Measurements from ENCODE around the gene PRDM7. TPM values are rescaled to one million over a fixed set of nuclear protein-coding genes. Genes with fewer than 3 reads are reported as not detected.

The PRDM7 gene
- total RNA-seq, 2 experiments from 2014 or later, result not detected

DNA sequence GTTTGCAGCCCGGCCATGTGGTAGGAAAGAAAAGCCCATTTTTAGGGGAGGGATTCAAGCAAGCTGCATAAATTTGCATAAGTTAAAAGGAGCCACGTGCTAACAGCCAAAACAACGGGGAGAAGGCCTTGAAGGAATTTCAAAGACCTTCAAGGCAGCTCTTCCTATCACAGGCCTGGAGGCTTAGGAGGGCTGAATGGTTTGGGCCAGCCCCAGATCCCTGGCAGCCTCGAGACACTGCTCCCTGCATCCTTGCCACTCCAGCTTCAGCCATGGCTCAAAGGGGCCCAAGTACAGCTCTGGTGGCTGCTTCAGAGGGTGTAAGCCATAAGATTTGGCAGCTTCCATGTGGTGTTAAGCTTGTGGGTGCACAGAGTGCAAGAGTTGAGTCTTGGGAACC is 22.6 kb downstream of the PRDM7 start:
- Mint-ChIP-seq H3K4me1 (no peaks in the 10 kb centered on the region), H3K27ac (no peak overlapping the region), H3K9me3 (peaks cover 21% of the 10 kb centered on the region), H3K27me3 (peaks cover 16% of the 10 kb centered on the region), H3K4me3 (no peak overlapping the region), H3K36me3 (ENCODE audit: low read depth) (no peaks in the 10 kb centered on the region)
- POLR2A ChIA-PET, result no interaction called here
- CTCF ChIA-PET, result no interaction called here
- no peak for DNase-seq

DNA sequence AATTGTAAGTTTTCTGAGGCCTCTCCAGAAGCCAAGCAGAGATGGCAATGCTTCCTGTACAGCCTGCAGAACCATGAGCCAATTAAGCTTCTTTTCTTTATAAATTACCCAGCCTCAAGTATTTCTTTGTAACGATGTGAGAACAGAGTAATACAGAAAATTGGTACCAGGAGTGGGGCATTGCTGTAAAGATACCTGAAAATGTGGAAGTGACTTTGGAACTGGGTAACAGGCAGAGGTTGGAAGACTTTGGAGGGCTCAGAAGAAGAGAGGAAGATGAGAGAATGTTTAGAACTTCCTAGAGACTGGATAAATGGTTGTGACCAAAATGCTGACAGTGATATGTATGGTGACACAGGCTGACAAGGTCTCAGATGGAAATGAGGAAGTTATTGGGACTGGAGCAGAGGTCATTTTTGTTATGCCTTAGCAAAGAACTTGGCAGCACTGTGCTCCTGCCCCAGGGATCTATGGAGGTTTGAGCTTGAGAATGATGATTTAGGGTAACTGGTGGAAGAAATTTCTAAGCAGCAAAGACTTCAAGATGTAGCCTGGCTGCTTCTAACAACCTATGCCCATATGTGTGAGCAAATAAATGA is 23.1 kb downstream of the PRDM7 start:
- no peaks in the 10 kb centered on the region for H3K4me1 Mint-ChIP-seq
- H3K27me3 Mint-ChIP-seq, result peaks cover 13% of the 10 kb centered on the region
- no peak for DNase-seq
- no peaks in the 10 kb centered on the region for H3K36me3 Mint-ChIP-seq (ENCODE audit: low read depth)
- H3K9me3 Mint-ChIP-seq, result peaks cover 21% of the 10 kb centered on the region
- POLR2A ChIA-PET, result no interaction called here
- H3K4me3 Mint-ChIP-seq, result no peak overlapping the region
- CTCF ChIA-PET, result no interaction called here
- no peak overlapping the region for H3K27ac Mint-ChIP-seq

GRCh38 chr16:90050969-90051368 is 26.2 kb downstream of the PRDM7 start:
- Mint-ChIP-seq H3K4me3 (no peak overlapping the region), H3K4me1 (peaks cover 3% of the 10 kb centered on the region), H3K27me3 (no peaks in the 10 kb centered on the region), H3K9me3 (peaks cover 21% of the 10 kb centered on the region), H3K27ac (no peak overlapping the region), H3K36me3 (ENCODE audit: low read depth) (no peaks in the 10 kb centered on the region)
- POLR2A ChIA-PET, result no interaction called here
- CTCF ChIA-PET, result interaction anchor here (0.9 kb wide), 1 partner anchor 31 kb away, joined by 3 read pairs; no protein-coding TSS in a partner anchor
- no peak for DNase-seq

DNA sequence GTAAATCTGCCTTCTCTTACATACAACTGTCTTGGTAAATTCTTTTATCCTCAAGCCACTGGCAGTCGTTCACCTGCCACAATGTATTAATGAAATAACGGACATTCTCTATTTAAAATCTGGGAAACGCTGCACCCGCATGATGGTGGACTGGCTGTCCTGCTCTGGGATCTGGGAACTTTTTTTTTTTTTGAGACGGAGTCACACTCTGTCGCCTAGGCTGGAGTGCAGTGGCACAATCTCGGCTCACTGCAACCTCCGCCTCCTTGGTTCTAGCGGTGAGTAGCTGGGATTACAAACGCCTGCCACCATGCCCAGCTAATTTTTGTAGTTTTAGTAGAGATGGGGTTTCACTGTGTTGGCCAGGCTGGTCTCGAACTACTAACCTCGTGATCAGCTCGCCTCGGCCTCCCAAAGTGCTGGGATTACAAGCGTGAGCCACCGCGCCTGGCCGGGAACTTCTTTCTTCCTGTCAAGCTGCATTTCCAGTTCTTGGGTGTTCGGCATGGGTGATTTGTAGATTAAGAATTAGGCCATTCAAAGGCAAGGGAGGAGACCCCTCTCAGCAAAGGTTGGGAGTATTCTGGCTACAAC is 28.3 kb downstream of the PRDM7 start:
- Mint-ChIP-seq H3K27ac (no peak overlapping the region), H3K4me1 (peaks cover 3% of the 10 kb centered on the region), H3K27me3 (no peaks in the 10 kb centered on the region), H3K4me3 (no peak overlapping the region), H3K9me3 (peaks cover 8% of the 10 kb centered on the region), H3K36me3 (ENCODE audit: low read depth) (no peaks in the 10 kb centered on the region)
- POLR2A ChIA-PET, result no interaction called here
- CTCF ChIA-PET, result no interaction called here
- no peak for DNase-seq

DNA sequence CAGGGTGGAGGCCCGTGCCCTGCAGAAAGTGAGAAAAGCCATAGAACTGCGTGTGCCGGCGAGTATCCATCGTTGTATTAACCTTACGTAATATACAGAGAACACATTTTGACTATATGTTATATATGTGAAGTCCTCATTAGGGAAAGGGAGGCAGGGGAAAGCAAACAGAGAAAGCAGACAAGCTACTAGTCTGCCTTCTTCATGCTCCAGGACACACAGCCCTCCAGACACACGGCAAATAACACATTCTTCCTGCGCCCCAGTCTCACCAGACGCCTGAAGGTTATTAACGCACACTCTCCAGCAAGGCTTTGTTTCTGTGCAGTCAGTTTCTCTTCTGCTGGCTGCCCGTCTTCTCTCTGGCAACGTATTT is 28.8 kb downstream of the PRDM7 start:
- CTCF ChIA-PET, result no interaction called here
- Mint-ChIP-seq H3K27me3 (no peaks in the 10 kb centered on the region), H3K27ac (no peak overlapping the region), H3K36me3 (ENCODE audit: low read depth) (no peaks in the 10 kb centered on the region), H3K9me3 (peaks cover 5% of the 10 kb centered on the region), H3K4me3 (no peak overlapping the region), H3K4me1 (peaks cover 3% of the 10 kb centered on the region)
- POLR2A ChIA-PET, result no interaction called here
- DNase-seq, result no peak

GRCh38 chr16:90047714-90048346 is 29.3 kb downstream of the PRDM7 start:
- ChIA-PET POLR2A (no interaction called here), CTCF (no interaction called here)
- Mint-ChIP-seq H3K9me3 (no peaks in the 10 kb centered on the region), H3K4me1 (peaks cover 3% of the 10 kb centered on the region), H3K27me3 (no peaks in the 10 kb centered on the region), H3K36me3 (ENCODE audit: low read depth) (no peaks in the 10 kb centered on the region), H3K27ac (no peak overlapping the region), H3K4me3 (no peak overlapping the region)
- DNase-seq, result no peak

GRCh38 chr16:90046971-90047713 is 30.0 kb downstream of the PRDM7 start:
- Mint-ChIP-seq H3K36me3 (ENCODE audit: low read depth) (no peaks in the 10 kb centered on the region), H3K9me3 (no peaks in the 10 kb centered on the region), H3K27ac (no peak overlapping the region), H3K27me3 (no peaks in the 10 kb centered on the region), H3K4me3 (no peak overlapping the region), H3K4me1 (peaks cover 3% of the 10 kb centered on the region)
- DNase-seq, result no peak
- POLR2A ChIA-PET, result no interaction called here
- CTCF ChIA-PET, result no interaction called here

DNA sequence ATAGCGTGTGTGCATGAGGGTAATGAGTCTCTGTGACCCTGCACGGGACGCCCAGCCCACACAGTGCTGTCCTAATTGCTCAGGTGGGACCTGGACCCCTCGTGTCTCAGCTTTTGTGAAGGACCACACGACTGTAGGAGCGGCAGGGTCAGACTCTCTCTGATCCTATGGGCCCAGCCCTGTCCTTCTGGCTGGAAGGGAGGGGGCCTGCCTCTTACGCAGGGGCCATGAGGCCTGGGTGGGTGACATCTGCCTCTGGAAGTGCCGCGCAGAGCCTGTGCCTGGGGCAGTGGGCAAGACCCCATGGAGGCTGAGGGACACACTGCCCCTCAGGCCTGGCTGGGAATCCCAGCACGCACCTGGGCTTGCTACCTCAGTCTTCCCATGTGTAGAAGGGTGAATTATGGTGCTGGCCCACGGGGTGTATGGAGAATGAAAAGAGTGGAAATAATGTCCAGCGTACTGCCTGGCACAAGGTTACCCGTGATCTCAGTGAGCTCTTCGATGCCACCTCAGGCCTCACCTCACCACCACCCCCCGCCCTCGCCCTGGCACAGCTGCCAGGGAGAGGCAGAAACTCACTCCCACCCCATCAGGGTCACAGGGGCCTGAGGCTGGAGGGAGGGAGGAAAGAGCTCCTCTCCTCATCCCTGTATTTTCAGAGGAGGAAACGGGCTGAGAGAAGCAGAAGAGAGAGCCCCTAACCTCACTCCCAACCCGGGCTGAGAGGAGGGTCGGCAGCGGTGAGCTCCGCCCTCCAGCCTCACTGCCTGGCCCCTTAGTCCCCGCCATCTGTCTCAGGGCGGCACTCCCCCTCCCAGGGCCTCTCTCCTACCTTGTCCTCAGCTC is 30.8 kb downstream of the PRDM7 start:
- Mint-ChIP-seq H3K27me3 (no peaks in the 10 kb centered on the region), H3K36me3 (ENCODE audit: low read depth) (no peaks in the 10 kb centered on the region), H3K27ac (no peak overlapping the region), H3K4me1 (peaks cover 3% of the 10 kb centered on the region), H3K4me3 (no peak overlapping the region), H3K9me3 (no peaks in the 10 kb centered on the region)
- no peak for DNase-seq
- CTCF ChIA-PET, result no interaction called here
- POLR2A ChIA-PET, result no interaction called here

- Mint-ChIP-seq H3K4me1 (peaks cover 3% of the 10 kb centered on the region), H3K27me3 (no peaks in the 10 kb centered on the region), H3K27ac (no peak overlapping the region), H3K36me3 (ENCODE audit: low read depth) (no peaks in the 10 kb centered on the region), H3K4me3 (no peak overlapping the region), H3K9me3 (no peaks in the 10 kb centered on the region)
- ChIA-PET CTCF (no interaction called here), POLR2A (interaction anchor here (1.0 kb wide), 1 partner anchor 38 kb away, joined by 4 read pairs; no protein-coding TSS in a partner anchor)
- DNase-seq, result no peak
Observed at GRCh38 chr16:90044111-90044551, 33.0 kb downstream of the PRDM7 start.

DNA sequence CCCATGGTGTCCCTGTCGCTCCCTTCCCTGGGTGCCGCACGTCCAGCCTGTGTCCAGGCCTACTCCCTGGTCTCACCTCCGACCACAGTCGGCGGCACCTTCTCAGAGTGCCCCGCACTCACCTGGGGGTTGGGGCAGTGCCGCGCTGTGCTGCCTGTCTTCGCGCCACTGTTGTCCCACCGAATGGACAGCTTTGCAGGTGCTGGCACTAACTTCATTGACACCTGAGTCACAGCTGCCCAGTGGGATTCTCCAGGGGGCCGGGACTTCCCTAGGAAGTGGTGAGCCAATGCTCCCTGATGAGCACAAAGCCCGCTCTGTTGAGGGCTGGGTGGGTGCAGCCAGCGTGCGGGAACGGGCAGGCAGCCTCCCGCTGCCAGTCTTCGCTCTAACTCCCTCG is 33.6 kb downstream of the PRDM7 start:
- no peaks in the 10 kb centered on the region for H3K36me3 Mint-ChIP-seq (ENCODE audit: low read depth)
- peaks cover 3% of the 10 kb centered on the region for H3K4me1 Mint-ChIP-seq
- no peaks in the 10 kb centered on the region for H3K9me3 Mint-ChIP-seq
- no peak overlapping the region for H3K27ac Mint-ChIP-seq
- no peaks in the 10 kb centered on the region for H3K27me3 Mint-ChIP-seq
- no peak for DNase-seq
- ChIA-PET CTCF (no interaction called here), POLR2A (no interaction called here)
- no peak overlapping the region for H3K4me3 Mint-ChIP-seq

DNA sequence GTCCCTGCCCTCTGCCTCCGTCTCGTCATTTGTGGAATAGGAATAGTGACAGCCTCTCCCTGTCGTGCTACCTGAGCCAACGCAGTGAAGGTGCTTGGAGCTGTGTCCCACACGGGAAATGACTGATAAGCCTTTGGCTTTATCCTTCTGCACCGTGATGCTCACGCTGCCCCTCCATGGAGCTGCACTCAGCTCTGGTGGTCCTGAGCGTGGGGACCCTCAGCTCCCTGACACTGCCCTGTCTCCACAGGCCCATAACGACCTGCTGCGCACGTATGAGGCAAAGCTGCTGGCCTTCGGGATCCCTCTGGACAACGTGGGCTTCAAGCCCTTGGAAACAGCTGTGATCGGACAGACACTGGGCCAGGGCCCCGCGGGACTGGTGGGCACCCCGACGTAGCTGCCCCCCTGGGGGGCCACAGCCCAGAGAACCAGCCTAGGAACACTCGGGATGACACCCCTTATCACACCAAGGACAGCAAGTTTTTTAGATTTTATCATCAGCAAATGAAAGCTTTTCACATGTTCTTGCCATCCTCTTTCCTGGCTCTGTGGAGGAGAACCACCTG is 34.1 kb downstream of the PRDM7 start:
- Mint-ChIP-seq H3K4me3 (no peak overlapping the region), H3K27ac (no peak overlapping the region), H3K27me3 (no peaks in the 10 kb centered on the region), H3K36me3 (ENCODE audit: low read depth) (no peaks in the 10 kb centered on the region), H3K4me1 (no peaks in the 10 kb centered on the region), H3K9me3 (no peaks in the 10 kb centered on the region)
- ChIA-PET CTCF (no interaction called here), POLR2A (no interaction called here)
- no peak for DNase-seq

DNA sequence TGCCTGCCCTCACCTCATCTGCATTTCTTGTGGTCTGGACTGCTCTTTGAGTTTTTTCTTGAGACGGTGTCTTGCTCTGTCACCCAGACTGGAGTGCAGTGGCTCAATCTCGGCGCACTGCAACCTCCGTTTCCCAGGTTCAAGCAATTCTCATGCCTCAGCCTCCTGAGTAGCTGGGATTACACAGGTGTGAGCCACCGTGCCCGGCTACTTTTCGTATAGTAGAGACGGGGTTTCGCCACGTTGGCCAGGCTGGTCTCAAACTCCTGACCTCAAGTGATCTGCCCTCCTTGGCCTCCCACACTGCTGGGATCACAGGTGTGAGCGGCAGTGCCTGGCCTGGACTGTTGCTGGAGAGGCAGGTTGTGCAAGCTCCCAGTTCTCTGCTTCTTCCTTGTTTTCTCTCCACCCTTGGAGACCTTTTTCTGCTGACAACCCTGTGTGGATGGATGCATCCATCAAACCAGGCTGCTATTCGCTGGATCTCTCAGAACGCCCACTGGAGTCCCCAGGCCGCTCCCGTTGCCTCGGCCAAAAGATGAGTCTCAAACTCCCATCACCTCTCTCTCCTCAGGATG is 35.1 kb downstream of the PRDM7 start:
- DNase-seq, result no peak
- ChIA-PET POLR2A (no interaction called here), CTCF (no interaction called here)
- Mint-ChIP-seq H3K9me3 (no peaks in the 10 kb centered on the region), H3K4me3 (no peak overlapping the region), H3K27me3 (no peaks in the 10 kb centered on the region), H3K27ac (no peak overlapping the region), H3K4me1 (no peaks in the 10 kb centered on the region), H3K36me3 (ENCODE audit: low read depth) (no peaks in the 10 kb centered on the region)

Measured in activated CD4-positive, alpha-beta memory T cell treated with anti-CD3 and anti-CD28 coated beads, Interleukin-2, amount 10 ng/mL, durations not matched to agents 7 days and 5 days (primary cell).